PC-3 (cell line): ENCODE results near the gene RAB8A.

Experiments used
- CTCF ChIP-seq: fragments of 300-600 bp; sonication (generic); conservative IDR thresholded peaks from 2 replicates; pipeline ENCODE4 v1.5.1; 2017; ENCODE audit warnings: antibody characterized with exemption, low read depth, mild to moderate bottlenecking, low read length
- EZH2 ChIP-seq: fragments of 300-600 bp; sonication (generic); IDR thresholded peaks from one replicate; pipeline ENCODE4 v1.6.1; 2017; ENCODE audit warnings: antibody characterized with exemption, mild to moderate bottlenecking, low read length; ENCODE audit not compliant: unreplicated experiment
- EZH2phosphoT487 ChIP-seq: fragments of 300-600 bp; sonication (generic); IDR thresholded peaks from 2 replicates; pipeline ENCODE4 v1.6.1; 2018; ENCODE audit warnings: mild to moderate bottlenecking, antibody characterized with exemption, low read length, borderline replicate concordance

GRCh38 chr19:16153582-16154336 is 42.1 kb downstream of the RAB8A start:
- TF ChIP-seq CTCF (no peak), EZH2 (no peak), EZH2phosphoT487 (no peak)
